Measurements from ENCODE around the gene ZFAND6.

ZFAND6 gene

DNA sequence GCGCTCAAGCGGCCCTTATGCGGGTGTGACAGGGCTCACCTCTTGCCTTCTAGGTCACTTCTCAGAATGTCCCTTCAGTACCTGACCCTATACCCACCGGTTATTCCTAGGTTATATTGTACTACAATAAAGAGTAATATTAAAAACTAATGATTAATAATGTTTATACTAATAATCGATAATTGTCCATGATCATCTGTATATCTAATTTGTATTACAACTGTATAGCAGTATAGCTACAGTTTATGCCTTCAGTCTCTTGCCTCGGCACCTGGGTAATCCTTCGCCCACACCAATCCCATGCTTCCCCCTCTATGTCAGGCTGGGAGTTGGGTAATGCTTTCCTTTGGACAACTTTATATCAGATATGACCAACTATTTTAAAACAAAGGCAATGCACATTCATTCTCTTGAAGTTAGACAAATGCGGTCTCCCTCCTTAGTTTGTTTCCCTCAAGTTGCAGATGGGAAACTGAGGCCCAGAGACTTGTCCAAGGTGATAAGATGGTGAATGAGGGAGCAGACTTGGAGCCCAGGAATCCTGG is 96.8 kb downstream of the ZFAND6 start:
- Histone ChIP-seq H3K4me3 (IDR thresholded peaks at IDR 0.05; ENCODE audit: insufficient read depth, low read depth, low read length) (no peak overlapping the region), H3K79me2 (ENCODE audit: insufficient read depth, low read depth) (no peaks in the 10 kb centered on the region; the same call in 1 of the 2 replicates), H2AFZ (ENCODE audit: low read depth) (no peak overlapping the region), H3K4me2 (no peak overlapping the region), H3K4me1 (ENCODE audit: low read depth, poor library complexity, severe bottlenecking) (peaks cover 33% of the 10 kb centered on the region), H3K27me3 (ENCODE audit: insufficient read depth, low read depth) (no peaks in the 10 kb centered on the region), H4K20me1 (ENCODE audit: insufficient read depth) (no peaks in the 10 kb centered on the region), H3K27ac (no peak overlapping the region), H3K9ac (no peak overlapping the region), H3K36me3 (ENCODE audit: insufficient read depth) (no peaks in the 10 kb centered on the region)
- TF ChIP-seq, protein P1, sequence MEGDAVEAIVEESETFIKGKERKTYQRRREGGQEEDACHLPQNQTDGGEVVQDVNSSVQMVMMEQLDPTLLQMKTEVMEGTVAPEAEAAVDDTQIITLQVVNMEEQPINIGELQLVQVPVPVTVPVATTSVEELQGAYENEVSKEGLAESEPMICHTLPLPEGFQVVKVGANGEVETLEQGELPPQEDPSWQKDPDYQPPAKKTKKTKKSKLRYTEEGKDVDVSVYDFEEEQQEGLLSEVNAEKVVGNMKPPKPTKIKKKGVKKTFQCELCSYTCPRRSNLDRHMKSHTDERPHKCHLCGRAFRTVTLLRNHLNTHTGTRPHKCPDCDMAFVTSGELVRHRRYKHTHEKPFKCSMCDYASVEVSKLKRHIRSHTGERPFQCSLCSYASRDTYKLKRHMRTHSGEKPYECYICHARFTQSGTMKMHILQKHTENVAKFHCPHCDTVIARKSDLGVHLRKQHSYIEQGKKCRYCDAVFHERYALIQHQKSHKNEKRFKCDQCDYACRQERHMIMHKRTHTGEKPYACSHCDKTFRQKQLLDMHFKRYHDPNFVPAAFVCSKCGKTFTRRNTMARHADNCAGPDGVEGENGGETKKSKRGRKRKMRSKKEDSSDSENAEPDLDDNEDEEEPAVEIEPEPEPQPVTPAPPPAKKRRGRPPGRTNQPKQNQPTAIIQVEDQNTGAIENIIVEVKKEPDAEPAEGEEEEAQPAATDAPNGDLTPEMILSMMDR (conservative IDR thresholded peaks at IDR 0.05; ENCODE audit: low read depth, low read length), result no peak

DNA sequence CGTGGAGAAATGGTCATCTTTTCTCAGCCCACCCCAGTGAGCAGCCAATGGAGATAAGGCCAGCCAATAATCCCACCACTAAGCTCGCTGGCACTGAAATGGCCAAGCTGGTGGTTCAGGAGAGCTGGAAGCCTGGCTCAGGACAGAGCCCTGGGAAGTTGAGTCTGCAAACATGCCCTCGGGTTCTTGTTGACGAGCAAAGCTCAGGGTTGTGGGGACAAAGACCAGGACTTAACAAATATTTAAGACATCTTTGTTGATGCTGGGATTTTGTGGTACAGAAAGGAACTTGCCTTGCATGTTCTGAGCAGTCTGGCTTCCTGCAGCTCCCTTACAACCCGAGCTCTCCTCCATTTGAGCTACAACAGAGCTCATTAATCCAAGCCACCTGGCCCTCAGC is 97.7 kb downstream of the ZFAND6 start:
- TF ChIP-seq, protein P1 (conservative IDR thresholded peaks at IDR 0.05; ENCODE audit: low read depth, low read length), result no peak
- no peak overlapping the region for H2AFZ ChIP-seq (ENCODE audit: low read depth)
- no peaks in the 10 kb centered on the region; the same call in 1 of the 2 replicates for H3K79me2 ChIP-seq (ENCODE audit: insufficient read depth, low read depth)
- no peak overlapping the region for H3K4me2 ChIP-seq
- peaks cover 4% of the 10 kb centered on the region; the same call in 1 of the 2 replicates for H3K36me3 ChIP-seq (ENCODE audit: insufficient read depth)
- H3K27me3 ChIP-seq (ENCODE audit: insufficient read depth, low read depth), result no peaks in the 10 kb centered on the region
- H4K20me1 ChIP-seq (ENCODE audit: insufficient read depth), result no peaks in the 10 kb centered on the region
- no peak overlapping the region for H3K27ac ChIP-seq
- peaks cover 29% of the 10 kb centered on the region for H3K4me1 ChIP-seq (ENCODE audit: low read depth, poor library complexity, severe bottlenecking)
- H3K9ac ChIP-seq, result no peak overlapping the region
- no peak overlapping the region for H3K4me3 ChIP-seq (IDR thresholded peaks at IDR 0.05; ENCODE audit: insufficient read depth, low read depth, low read length)

GRCh38 chr15:80159301-80159700 is 99.8 kb downstream of the ZFAND6 start:
- peaks cover 19% of the 10 kb centered on the region for H3K4me1 ChIP-seq (ENCODE audit: low read depth, poor library complexity, severe bottlenecking)
- H2AFZ ChIP-seq (ENCODE audit: low read depth), result no peak overlapping the region
- H3K79me2 ChIP-seq (ENCODE audit: insufficient read depth, low read depth), result no peaks in the 10 kb centered on the region
- no peak overlapping the region for H3K27ac ChIP-seq
- no peak overlapping the region for H3K4me3 ChIP-seq (IDR thresholded peaks at IDR 0.05; ENCODE audit: insufficient read depth, low read depth, low read length)
- no peaks in the 10 kb centered on the region for H3K27me3 ChIP-seq (ENCODE audit: insufficient read depth, low read depth)
- H4K20me1 ChIP-seq (ENCODE audit: insufficient read depth), result no peaks in the 10 kb centered on the region
- no peak overlapping the region for H3K4me2 ChIP-seq
- H3K36me3 ChIP-seq (ENCODE audit: insufficient read depth), result peaks cover 5% of the 10 kb centered on the region; the same call in 1 of the 2 replicates
- no peak overlapping the region for H3K9ac ChIP-seq
- TF ChIP-seq, protein P1 (conservative IDR thresholded peaks at IDR 0.05; ENCODE audit: low read depth, low read length), result no peak

DNA sequence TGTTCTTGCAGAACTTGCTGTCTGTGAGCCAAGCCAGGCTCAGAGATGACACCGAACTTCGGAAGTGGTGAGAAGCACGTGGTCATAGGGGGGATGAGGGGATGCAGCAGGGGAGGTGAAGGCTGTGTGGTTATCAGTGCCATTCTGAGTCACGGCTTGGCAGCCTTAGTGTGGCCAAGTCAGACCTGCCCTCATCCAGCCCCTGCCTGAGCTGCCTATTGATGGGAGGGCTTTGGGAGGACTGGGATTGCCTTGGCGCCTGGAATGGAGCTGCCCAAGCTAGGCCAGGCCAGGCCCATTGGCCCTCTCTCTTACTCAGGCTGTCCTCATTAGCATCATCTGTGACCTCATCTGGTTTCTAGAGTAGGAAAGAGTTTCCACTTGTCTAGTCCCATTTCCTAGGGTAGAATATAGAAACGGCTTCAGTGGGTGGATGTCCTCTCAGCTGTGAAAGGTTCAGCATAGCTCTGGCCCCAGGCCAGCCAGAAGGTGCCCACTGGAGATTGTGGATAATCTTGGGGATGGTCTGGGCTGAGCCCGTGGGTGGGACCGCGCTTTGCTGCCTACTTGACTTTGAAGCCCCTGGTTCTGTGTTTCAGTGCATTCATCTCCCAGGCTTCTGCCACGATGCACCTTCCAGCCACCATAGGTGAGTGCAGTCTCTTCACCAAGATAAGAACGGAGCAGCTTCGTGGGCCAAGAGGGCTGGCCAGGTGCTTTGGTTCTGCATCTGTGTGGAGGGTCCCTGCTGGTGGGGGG is 100.5 kb downstream of the ZFAND6 start:
- TF ChIP-seq, protein P1 (conservative IDR thresholded peaks at IDR 0.05; ENCODE audit: low read depth, low read length), result no peak
- no peaks in the 10 kb centered on the region for H4K20me1 ChIP-seq (ENCODE audit: insufficient read depth)
- peak overlapping the region; percentile 20; the same call in 1 of the 2 replicates for H3K9ac ChIP-seq
- no peak overlapping the region for H3K4me3 ChIP-seq (IDR thresholded peaks at IDR 0.05; ENCODE audit: insufficient read depth, low read depth, low read length)
- peak overlapping the region; percentile 13; the same call in 1 of the 2 replicates for H3K4me2 ChIP-seq
- H3K27me3 ChIP-seq (ENCODE audit: insufficient read depth, low read depth), result no peaks in the 10 kb centered on the region
- H3K36me3 ChIP-seq (ENCODE audit: insufficient read depth), result peaks cover 5% of the 10 kb centered on the region; the same call in 1 of the 2 replicates
- peak overlapping the region; percentile 39 for H3K27ac ChIP-seq
- H2AFZ ChIP-seq (ENCODE audit: low read depth), result no peak overlapping the region
- H3K4me1 ChIP-seq (ENCODE audit: low read depth, poor library complexity, severe bottlenecking), result peaks cover 18% of the 10 kb centered on the region
- H3K79me2 ChIP-seq (ENCODE audit: insufficient read depth, low read depth), result no peaks in the 10 kb centered on the region

All from KMS-11 (cell line).